ENCODE measurements around the gene DPP7.
A peak's percentile ranks its signal among the peaks of the same experiment; 100 is the strongest.

DPP7 gene

GRCh38 chr9:137160716-137161557 is 46.4 kb upstream of the DPP7 start:
- CTCF ChIA-PET = interaction anchor here (0.6 to 2.1 kb wide), 3 partner anchors 9 to 76 kb away, joined by 4 to 5 read pairs (median 4); no protein-coding TSS in a partner anchor

DNA sequence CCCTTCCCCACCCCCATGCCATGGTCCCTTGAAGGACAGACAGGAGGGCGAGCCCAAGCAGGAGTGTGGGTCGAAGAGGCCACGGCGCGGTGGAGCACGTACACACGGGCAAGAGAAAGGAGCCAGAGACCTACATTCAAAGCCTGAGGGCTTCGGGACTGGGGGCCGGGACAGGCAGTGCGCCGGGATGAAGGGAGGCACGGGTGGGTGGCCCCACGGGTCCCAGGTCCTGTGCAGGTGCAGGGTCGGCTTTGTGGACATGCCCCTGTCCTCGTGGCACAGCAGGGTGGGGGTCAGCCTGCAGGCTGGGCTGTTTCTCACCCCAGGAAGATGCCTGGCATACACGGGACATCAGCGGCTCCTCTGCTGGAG is 45.5 kb upstream of the DPP7 start:
- ChIA-PET CTCF (interaction anchor here (2.1 kb wide), 1 partner anchor 77 kb away, joined by 5 read pairs; no protein-coding TSS in a partner anchor), POLR2A (interaction anchor here (1.3 kb wide), 1 partner anchor 30 kb away, joined by 3 read pairs; no protein-coding TSS in a partner anchor)
- no peaks in the 10 kb centered on the region for H3K36me3 ChIP-seq (ENCODE audit: control insufficient read depth in 2 of 2, insufficient read depth in 1 of 2, low read length in 2 of 2)
- no peak overlapping the region for H3K4me3 ChIP-seq (ENCODE audit: low read depth, low read length)
- no peaks in the 10 kb centered on the region for H3K4me1 ChIP-seq (ENCODE audit: control insufficient read depth, insufficient read depth, low read length)
- no peak for TF ChIP-seq KLF10 (tag by site-specific recombination; IDR thresholded peaks at IDR 0.05)
- TF ChIP-seq FEZF1 (tag by site-specific recombination; IDR thresholded peaks at IDR 0.05) = no peak
- no peak for TF ChIP-seq ZNF433 (tag by site-specific recombination; IDR thresholded peaks at IDR 0.05; ENCODE audit: low read depth)
- no peak for TF ChIP-seq IKZF3 (tag by site-specific recombination; IDR thresholded peaks at IDR 0.05)
- no peak for TF ChIP-seq ZEB2 (tag by site-specific recombination; IDR thresholded peaks at IDR 0.05)
- H3K9me3 ChIP-seq (ENCODE audit: control insufficient read depth, insufficient read depth, low read depth, low read length) = no peaks in the 10 kb centered on the region
- H3K27ac ChIP-seq (ENCODE audit: extremely low read depth, low read depth, low read length) = no peak overlapping the region

More at GRCh38 chr9:137160716-137161557, 46.4 kb upstream of the DPP7 start:
- no peaks in the 10 kb centered on the region for H3K9me3 ChIP-seq (ENCODE audit: control insufficient read depth, insufficient read depth, low read depth, low read length)
- no peak overlapping the region for H3K4me3 ChIP-seq (ENCODE audit: low read depth, low read length)
- TF ChIP-seq ZNF423 (tag by site-specific recombination; IDR thresholded peaks at IDR 0.05) = no peak
- TF ChIP-seq ZNF433 (tag by site-specific recombination; IDR thresholded peaks at IDR 0.05; ENCODE audit: low read depth) = no peak
- no peak for TF ChIP-seq ZFHX2 (tag by site-specific recombination; conservative IDR thresholded peaks at IDR 0.05)
- TF ChIP-seq, protein P1, sequence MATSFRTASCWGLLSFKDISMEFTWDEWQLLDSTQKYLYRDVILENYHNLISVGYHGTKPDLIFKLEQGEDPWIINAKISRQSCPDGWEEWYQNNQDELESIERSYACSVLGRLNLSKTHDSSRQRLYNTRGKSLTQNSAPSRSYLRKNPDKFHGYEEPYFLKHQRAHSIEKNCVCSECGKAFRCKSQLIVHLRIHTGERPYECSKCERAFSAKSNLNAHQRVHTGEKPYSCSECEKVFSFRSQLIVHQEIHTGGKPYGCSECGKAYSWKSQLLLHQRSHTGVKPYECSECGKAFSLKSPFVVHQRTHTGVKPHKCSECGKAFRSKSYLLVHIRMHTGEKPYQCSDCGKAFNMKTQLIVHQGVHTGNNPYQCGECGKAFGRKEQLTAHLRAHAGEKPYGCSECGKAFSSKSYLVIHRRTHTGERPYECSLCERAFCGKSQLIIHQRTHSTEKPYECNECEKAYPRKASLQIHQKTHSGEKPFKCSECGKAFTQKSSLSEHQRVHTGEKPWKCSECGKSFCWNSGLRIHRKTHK (tag by site-specific recombination; IDR thresholded peaks at IDR 0.05) = no peak
- no peak for TF ChIP-seq ZNF626 (tag by site-specific recombination; IDR thresholded peaks at IDR 0.05)
- no peak for TF ChIP-seq ZNF639 (tag by site-specific recombination; IDR thresholded peaks at IDR 0.05)
- no peak for TF ChIP-seq ZBTB7A (tag by site-specific recombination; IDR thresholded peaks at IDR 0.05; ENCODE audit: low read depth)
- H3K36me3 ChIP-seq (ENCODE audit: control insufficient read depth in 2 of 2, insufficient read depth in 1 of 2, low read length in 2 of 2) = no peaks in the 10 kb centered on the region
- POLR2A ChIA-PET = interaction anchor here (1.3 to 2.5 kb wide), 2 partner anchors 31 kb away, joined by 3 to 7 read pairs; no protein-coding TSS in a partner anchor
- H3K4me1 ChIP-seq (ENCODE audit: control insufficient read depth, insufficient read depth, low read length) = no peaks in the 10 kb centered on the region
- no peak overlapping the region for H3K27ac ChIP-seq (ENCODE audit: extremely low read depth, low read depth, low read length)

DNA sequence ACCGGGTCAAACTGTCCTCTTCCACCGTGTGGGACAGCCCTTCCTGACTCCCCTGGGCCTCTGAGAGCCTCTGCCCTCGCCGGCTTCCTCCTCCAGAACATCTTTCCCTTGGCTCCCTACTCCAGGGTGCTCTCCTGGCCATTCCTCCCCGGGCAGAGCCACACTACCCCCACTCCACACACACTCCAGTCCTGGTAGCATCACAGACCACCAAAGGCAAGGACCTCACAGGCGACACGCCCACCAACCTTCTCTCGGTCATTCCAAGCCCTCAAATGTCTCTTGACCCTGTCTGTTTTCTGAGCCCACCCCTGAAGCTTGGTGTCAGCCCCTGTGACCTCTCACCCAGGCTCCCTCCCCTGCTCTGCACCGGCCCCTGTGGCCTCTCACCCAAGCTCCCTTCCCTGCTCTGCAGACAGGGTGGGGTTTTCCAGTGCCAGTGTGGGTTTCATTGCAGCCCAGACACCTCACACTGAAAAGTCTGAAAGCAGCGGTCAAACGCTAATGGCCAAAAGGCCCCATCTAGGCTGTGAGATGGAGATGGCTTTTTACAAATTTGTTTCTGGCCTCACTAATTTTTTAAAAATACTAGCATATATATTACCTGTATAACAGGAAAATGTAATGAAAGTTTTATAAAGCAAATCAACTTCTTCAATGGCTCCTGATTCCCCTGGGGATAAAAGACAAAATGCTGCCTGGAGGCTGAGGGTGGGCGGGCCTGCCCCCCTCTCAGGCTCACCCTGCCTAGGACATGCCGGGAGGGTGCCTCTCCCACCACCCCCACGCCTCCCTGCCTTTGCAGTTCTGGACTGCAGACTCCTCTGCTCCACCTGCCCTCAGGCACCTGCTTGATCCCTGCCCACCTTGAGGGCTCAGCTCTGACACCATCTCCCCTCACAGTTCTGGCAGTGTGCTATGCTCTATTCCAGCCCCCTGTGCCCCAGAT is 44.8 kb upstream of the DPP7 start:
- POLR2A ChIA-PET = interaction anchor here (1.1 to 1.3 kb wide), 2 partner anchors 30 kb away, joined by 3 read pairs; no protein-coding TSS in a partner anchor
- Histone ChIP-seq H3K4me3 (ENCODE audit: low read depth, low read length) (no peak overlapping the region), H3K27ac (ENCODE audit: extremely low read depth, low read depth, low read length) (no peak overlapping the region), H3K36me3 (ENCODE audit: control insufficient read depth in 2 of 2, insufficient read depth in 1 of 2, low read length in 2 of 2) (no peaks in the 10 kb centered on the region), H3K9me3 (ENCODE audit: control insufficient read depth, insufficient read depth, low read depth, low read length) (no peaks in the 10 kb centered on the region), H3K4me1 (ENCODE audit: control insufficient read depth, insufficient read depth, low read length) (no peaks in the 10 kb centered on the region)
- CTCF ChIA-PET = no interaction called here
- no peak for TF ChIP-seq ZNF223 (tag by site-specific recombination; IDR thresholded peaks at IDR 0.05)
- TF ChIP-seq, protein P2, sequence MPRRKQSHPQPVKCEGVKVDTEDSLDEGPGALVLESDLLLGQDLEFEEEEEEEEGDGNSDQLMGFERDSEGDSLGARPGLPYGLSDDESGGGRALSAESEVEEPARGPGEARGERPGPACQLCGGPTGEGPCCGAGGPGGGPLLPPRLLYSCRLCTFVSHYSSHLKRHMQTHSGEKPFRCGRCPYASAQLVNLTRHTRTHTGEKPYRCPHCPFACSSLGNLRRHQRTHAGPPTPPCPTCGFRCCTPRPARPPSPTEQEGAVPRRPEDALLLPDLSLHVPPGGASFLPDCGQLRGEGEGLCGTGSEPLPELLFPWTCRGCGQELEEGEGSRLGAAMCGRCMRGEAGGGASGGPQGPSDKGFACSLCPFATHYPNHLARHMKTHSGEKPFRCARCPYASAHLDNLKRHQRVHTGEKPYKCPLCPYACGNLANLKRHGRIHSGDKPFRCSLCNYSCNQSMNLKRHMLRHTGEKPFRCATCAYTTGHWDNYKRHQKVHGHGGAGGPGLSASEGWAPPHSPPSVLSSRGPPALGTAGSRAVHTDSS (tag by site-specific recombination; IDR thresholded peaks at IDR 0.05) = no peak
- TF ChIP-seq KLF10 (tag by site-specific recombination; IDR thresholded peaks at IDR 0.05) = peak; percentile 38; the same call in 1 of the 2 replicates
- TF ChIP-seq, protein P3, sequence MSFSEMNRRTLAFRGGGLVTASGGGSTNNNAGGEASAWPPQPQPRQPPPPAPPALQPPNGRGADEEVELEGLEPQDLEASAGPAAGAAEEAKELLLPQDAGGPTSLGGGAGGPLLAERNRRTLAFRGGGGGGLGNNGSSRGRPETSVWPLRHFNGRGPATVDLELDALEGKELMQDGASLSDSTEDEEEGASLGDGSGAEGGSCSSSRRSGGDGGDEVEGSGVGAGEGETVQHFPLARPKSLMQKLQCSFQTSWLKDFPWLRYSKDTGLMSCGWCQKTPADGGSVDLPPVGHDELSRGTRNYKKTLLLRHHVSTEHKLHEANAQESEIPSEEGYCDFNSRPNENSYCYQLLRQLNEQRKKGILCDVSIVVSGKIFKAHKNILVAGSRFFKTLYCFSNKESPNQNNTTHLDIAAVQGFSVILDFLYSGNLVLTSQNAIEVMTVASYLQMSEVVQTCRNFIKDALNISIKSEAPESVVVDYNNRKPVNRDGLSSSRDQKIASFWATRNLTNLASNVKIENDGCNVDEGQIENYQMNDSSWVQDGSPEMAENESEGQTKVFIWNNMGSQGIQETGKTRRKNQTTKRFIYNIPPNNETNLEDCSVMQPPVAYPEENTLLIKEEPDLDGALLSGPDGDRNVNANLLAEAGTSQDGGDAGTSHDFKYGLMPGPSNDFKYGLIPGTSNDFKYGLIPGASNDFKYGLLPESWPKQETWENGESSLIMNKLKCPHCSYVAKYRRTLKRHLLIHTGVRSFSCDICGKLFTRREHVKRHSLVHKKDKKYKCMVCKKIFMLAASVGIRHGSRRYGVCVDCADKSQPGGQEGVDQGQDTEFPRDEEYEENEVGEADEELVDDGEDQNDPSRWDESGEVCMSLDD (tag by site-specific recombination; IDR thresholded peaks at IDR 0.05) = no peak
- TF ChIP-seq ZNF600 (tag by site-specific recombination; IDR thresholded peaks at IDR 0.05) = peak; percentile 94
- peak; percentile 79 for TF ChIP-seq ZFHX2 (tag by site-specific recombination; conservative IDR thresholded peaks at IDR 0.05)
- no peak for TF ChIP-seq ZNF416 (tag by site-specific recombination; IDR thresholded peaks at IDR 0.05)
- no peak for TF ChIP-seq ZSCAN30 (tag by site-specific recombination; IDR thresholded peaks at IDR 0.05)
- no peak for TF ChIP-seq ZBTB8A (tag by site-specific recombination; IDR thresholded peaks at IDR 0.05)
- TF ChIP-seq ZNF645 (tag by site-specific recombination; IDR thresholded peaks at IDR 0.05) = no peak
